H9 (cell line): Measurements from ENCODE around the gene GCNT2. TPM values are rescaled to one million over a fixed set of nuclear protein-coding genes. Genes with fewer than 3 reads are reported as not detected.

Experiments
- DNase-seq: peaks from one replicate; pipeline ENCODE4 v3.0.0-alpha.2; 2017
- H2AFZ ChIP-seq: one replicate; pipeline ENCODE4 v1.6.1; 2013; ENCODE audit warnings: mild to moderate bottlenecking, low read length, control low read depth, moderate library complexity
- H2AK5ac ChIP-seq: 2 replicates; pipeline ENCODE4 v1.6.1; 2013; ENCODE audit warnings: low read length, control low read depth, mixed read lengths; ENCODE audit not compliant: insufficient read length
- H2BK120ac ChIP-seq: one replicate; pipeline ENCODE4 v1.6.1; 2013; ENCODE audit warnings: low read depth, mild to moderate bottlenecking, low read length, control low read depth, inconsistent platforms; ENCODE audit not compliant: poor library complexity, severe bottlenecking
- H2BK12ac ChIP-seq: 2 replicates; pipeline ENCODE4 v1.6.1; 2013; ENCODE audit warnings: low read length, control low read depth, mixed read lengths, low read depth; ENCODE audit not compliant: insufficient read length
- H2BK15ac ChIP-seq: 2 replicates; pipeline ENCODE4 v1.6.1; 2013; ENCODE audit warnings: low read depth, low read length, control low read depth
- H2BK20ac ChIP-seq: one replicate; pipeline ENCODE4 v1.6.1; 2013; ENCODE audit warnings: low read depth, mild to moderate bottlenecking, low read length, control low read depth, inconsistent platforms; ENCODE audit not compliant: poor library complexity, severe bottlenecking
- H2BK5ac ChIP-seq: 2 replicates; pipeline ENCODE4 v1.6.1; 2013; ENCODE audit warnings: low read length, control low read depth, mixed read lengths; ENCODE audit not compliant: insufficient read length
- H3K14ac ChIP-seq: 2 replicates; pipeline ENCODE4 v1.6.1; 2013; ENCODE audit warnings: low read length, control low read depth; ENCODE audit not compliant: insufficient read depth
- H3K18ac ChIP-seq: 2 replicates; pipeline ENCODE4 v1.6.1; 2013; ENCODE audit warnings: low read depth, mild to moderate bottlenecking, mixed read lengths, low read length, control low read depth; ENCODE audit not compliant: insufficient read length
- H3K23ac ChIP-seq: 2 replicates; pipeline ENCODE4 v1.6.1; 2013; ENCODE audit warnings: low read length, control low read depth, mixed read lengths, low read depth; ENCODE audit not compliant: insufficient read length
- H3K23me2 ChIP-seq: 2 replicates; pipeline ENCODE4 v1.6.1; 2013; ENCODE audit warnings: low read depth, mild to moderate bottlenecking, mixed read lengths, low read length, control low read depth; ENCODE audit not compliant: insufficient read length, poor library complexity, severe bottlenecking
- H3K27ac ChIP-seq: 2 replicates; pipeline ENCODE4 v1.5.1; 2013; ENCODE audit warnings: low read length, control low read depth, mixed read lengths, low read depth; ENCODE audit not compliant: insufficient read length
- H3K27me3 ChIP-seq: 2 replicates; pipeline ENCODE4 v1.6.1; 2013; ENCODE audit warnings: low read length, control low read depth, inconsistent platforms; ENCODE audit not compliant: insufficient read depth
- H3K4ac ChIP-seq: 2 replicates; pipeline ENCODE4 v1.6.1; 2013; ENCODE audit warnings: low read depth, mild to moderate bottlenecking, control low read depth, inconsistent platforms, low read length, moderate library complexity
- H3K4me1 ChIP-seq: 2 replicates; pipeline ENCODE4 v1.6.1; 2013; ENCODE audit warnings: low read length, control low read depth, inconsistent platforms; ENCODE audit not compliant: insufficient read depth
- H3K4me2 ChIP-seq: 2 replicates; pipeline ENCODE4 v1.6.1; 2013; ENCODE audit warnings: low read length, control low read depth, mixed read lengths; ENCODE audit not compliant: insufficient read length, insufficient read depth
- H3K56ac ChIP-seq: 2 replicates; pipeline ENCODE4 v1.6.1; 2013; ENCODE audit warnings: low read depth, mild to moderate bottlenecking, mixed read lengths, low read length, control low read depth; ENCODE audit not compliant: insufficient read length
- H3K79me1 ChIP-seq: 2 replicates; pipeline ENCODE4 v1.6.1; 2013; ENCODE audit warnings: low read depth, mild to moderate bottlenecking, moderate library complexity, low read length, control low read depth, inconsistent platforms; ENCODE audit not compliant: insufficient read depth, poor library complexity, severe bottlenecking
- H3K79me2 ChIP-seq: 2 replicates; pipeline ENCODE4 v1.6.1; 2013; ENCODE audit warnings: low read length, control low read depth, inconsistent platforms; ENCODE audit not compliant: insufficient read depth
- H3K9ac ChIP-seq: 2 replicates; pipeline ENCODE4 v1.6.1; 2013; ENCODE audit warnings: low read length, control low read depth, mixed read lengths; ENCODE audit not compliant: insufficient read length; ENCODE audit errors: extremely low read depth
- H3K9me3 ChIP-seq: one replicate; pipeline ENCODE4 v1.6.1; 2013; ENCODE audit warnings: low read depth, low read length, inconsistent platforms; ENCODE audit not compliant: control insufficient read depth
- H3T11ph ChIP-seq: one replicate; pipeline ENCODE4 v1.6.1; 2013; ENCODE audit warnings: mild to moderate bottlenecking, low read length, control low read depth, inconsistent platforms
- H4K20me1 ChIP-seq: one replicate; pipeline ENCODE4 v1.6.1; 2013; ENCODE audit not compliant: control insufficient read depth, insufficient read length, insufficient read depth
- H4K5ac ChIP-seq: 2 replicates; pipeline ENCODE4 v1.6.1; 2013; ENCODE audit warnings: low read depth, mild to moderate bottlenecking, mixed read lengths, low read length, control low read depth; ENCODE audit not compliant: insufficient read length
- H4K8ac ChIP-seq: replicated peaks from 2 replicates; pipeline ENCODE4 v1.6.1; 2013; ENCODE audit warnings: low read length, control low read depth, mixed read lengths, low read depth; ENCODE audit not compliant: insufficient read length
- H4K91ac ChIP-seq: 2 replicates; pipeline ENCODE4 v1.6.1; 2013; ENCODE audit warnings: low read depth, mild to moderate bottlenecking, moderate library complexity, mixed read lengths, low read length, control low read depth; ENCODE audit not compliant: insufficient read length
- H3K27ac Mint-ChIP-seq, 3 experiments: 2 replicates in 2 of 3; 3 replicates in 1 of 3; pipeline ENCODE4 v1.8.0; 2020 to 2021; ENCODE audit warnings: mixed read lengths in 3 of 3, mild to moderate bottlenecking in 1 of 3, moderate library complexity in 1 of 3
- H3K27me3 Mint-ChIP-seq: 2 replicates; pipeline ENCODE4 v1.8.0; 2021; ENCODE audit warnings: low read depth, mild to moderate bottlenecking, moderate library complexity, mixed read lengths
- H3K36me3 Mint-ChIP-seq, 3 experiments: 2 replicates in 2 of 3; 3 replicates in 1 of 3; pipeline ENCODE4 v1.8.0; 2020 to 2021; ENCODE audit warnings: low read depth in 3 of 3, mixed read lengths in 3 of 3; ENCODE audit not compliant: insufficient read depth in 1 of 3
- H3K4me1 Mint-ChIP-seq, 2 experiments: 2 replicates each; pipeline ENCODE4 v1.8.0; 2020; ENCODE audit warnings: mixed read lengths in 2 of 2
- H3K4me3 Mint-ChIP-seq, 2 experiments: 2 replicates in 1 of 2; 3 replicates in 1 of 2; pipeline ENCODE4 v1.8.0; 2020 to 2021; ENCODE audit warnings: mild to moderate bottlenecking in 2 of 2, mixed read lengths in 2 of 2, moderate library complexity in 1 of 2
- H3K9me3 Mint-ChIP-seq, 2 experiments: 2 replicates in 1 of 2; 3 replicates in 1 of 2; pipeline ENCODE4 v1.8.0; 2020; ENCODE audit warnings: mild to moderate bottlenecking in 2 of 2, mixed read lengths in 2 of 2, moderate library complexity in 1 of 2
- WGBS: extraction: QIAGEN DNeasy Blood & Tissue Kit; methylation state at CpG from one replicate; pipeline ENCODE4 v1.1.7; 2013; ENCODE audit warnings: missing lambda C conversion rate, low lambda C conversion rate, mixed read lengths; ENCODE audit not compliant: insufficient read length; ENCODE audit errors: extremely low coverage; 5-methylcytosine and 5-hydroxymethylcytosine counted together
- total RNA-seq: library from RNA; stranded (reverse); gene quantifications from 2 replicates; pipeline ENCODE4 v1.2.1, GENCODE V29; 2021
- TF ChIP-seq, protein P1 (sequence below): fragments of 200-600 bp; sonication (generic); conservative IDR thresholded peaks from 3 replicates; pipeline ENCODE4 v1.8.0; 2021; ENCODE audit warnings: antibody characterized with exemption, mild to moderate bottlenecking

The GCNT2 gene
- total RNA-seq, 1 experiment from 2014 or later = 41.7 TPM

DNA sequence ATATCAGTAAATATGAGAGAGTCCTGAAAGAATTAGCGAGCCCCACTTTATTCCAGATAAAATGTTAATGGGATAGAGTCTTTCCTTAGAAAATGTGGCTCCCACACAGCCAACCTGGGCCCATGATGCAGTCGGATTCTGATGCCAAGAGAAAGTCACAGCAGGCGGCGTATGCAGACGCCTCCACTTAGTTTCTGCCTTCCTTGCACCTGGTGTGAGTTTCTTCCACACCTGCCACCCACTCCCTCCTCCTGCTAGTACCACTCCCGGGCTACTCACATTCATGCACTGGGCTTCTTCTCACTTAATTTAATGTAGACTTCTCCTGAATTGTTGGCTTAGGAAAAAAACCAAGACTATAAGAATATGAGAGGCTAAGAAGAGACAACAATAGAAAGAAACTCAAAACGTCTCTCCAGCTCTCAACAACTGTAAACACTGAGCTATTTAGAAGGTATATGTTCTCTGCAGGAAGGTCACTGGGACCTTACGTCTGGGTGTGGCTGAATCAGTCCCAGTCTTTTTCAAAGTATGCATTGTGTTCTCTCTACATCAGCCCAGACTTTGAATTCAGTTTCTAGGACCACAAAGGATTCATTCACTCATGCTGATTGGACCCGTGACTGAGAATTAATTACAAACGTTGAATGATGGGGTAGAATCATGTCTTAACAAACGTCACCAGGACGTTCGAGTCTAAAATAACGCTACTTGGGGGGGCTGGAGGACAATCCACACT, 70.4 kb downstream of the GCNT2 start:
- Histone ChIP-seq H2AFZ (no peak overlapping the region), H3K27ac (peak overlapping the region; percentile 27), H3K79me2 (peaks cover 42% of the 10 kb centered on the region; the same call in 1 of the 2 replicates), H2BK5ac (no peak overlapping the region), H3K79me1 (no peaks in the 10 kb centered on the region), H3K56ac (no peak overlapping the region), H2AK5ac (no peak overlapping the region), H3K18ac (no peak overlapping the region), H3K23ac (no peak overlapping the region), H4K8ac (no peak overlapping the region), H3K27me3 (no peaks in the 10 kb centered on the region), H3K4ac (no peak overlapping the region), H4K5ac (no peak overlapping the region), H4K20me1 (peaks cover 2% of the 10 kb centered on the region), H2BK12ac (no peak overlapping the region), H2BK120ac (no peak overlapping the region), H3T11ph (no peak overlapping the region), H3K4me2 (peak overlapping the region; percentile 20), H2BK15ac (no peak overlapping the region), H3K14ac (no peak overlapping the region), H2BK20ac (no peak overlapping the region), H4K91ac (no peak overlapping the region), H3K23me2 (peaks cover 7% of the 10 kb centered on the region), H3K9me3 (no peaks in the 10 kb centered on the region), H3K4me1 (peaks cover 23% of the 10 kb centered on the region; the same call in 1 of the 2 replicates), H3K9ac (no peak overlapping the region)
- Mint-ChIP-seq H3K4me1 (peaks cover 51 to 56% of the 10 kb centered on the region in 2 experiments), H3K36me3 (peaks cover 3 to 8% (median 6%) of the 10 kb centered on the region in 3 experiments; a peak in 6 of 7 replicates), H3K27me3 (no peaks in the 10 kb centered on the region), H3K4me3 (no peak overlapping the region), H3K9me3 (no peaks in the 10 kb centered on the region; a peak in 1 of 5 replicates), H3K27ac (peak overlapping the region; percentile 74 to 95 (median 89); a peak in 6 of 7 replicates)
- TF ChIP-seq, protein P1, sequence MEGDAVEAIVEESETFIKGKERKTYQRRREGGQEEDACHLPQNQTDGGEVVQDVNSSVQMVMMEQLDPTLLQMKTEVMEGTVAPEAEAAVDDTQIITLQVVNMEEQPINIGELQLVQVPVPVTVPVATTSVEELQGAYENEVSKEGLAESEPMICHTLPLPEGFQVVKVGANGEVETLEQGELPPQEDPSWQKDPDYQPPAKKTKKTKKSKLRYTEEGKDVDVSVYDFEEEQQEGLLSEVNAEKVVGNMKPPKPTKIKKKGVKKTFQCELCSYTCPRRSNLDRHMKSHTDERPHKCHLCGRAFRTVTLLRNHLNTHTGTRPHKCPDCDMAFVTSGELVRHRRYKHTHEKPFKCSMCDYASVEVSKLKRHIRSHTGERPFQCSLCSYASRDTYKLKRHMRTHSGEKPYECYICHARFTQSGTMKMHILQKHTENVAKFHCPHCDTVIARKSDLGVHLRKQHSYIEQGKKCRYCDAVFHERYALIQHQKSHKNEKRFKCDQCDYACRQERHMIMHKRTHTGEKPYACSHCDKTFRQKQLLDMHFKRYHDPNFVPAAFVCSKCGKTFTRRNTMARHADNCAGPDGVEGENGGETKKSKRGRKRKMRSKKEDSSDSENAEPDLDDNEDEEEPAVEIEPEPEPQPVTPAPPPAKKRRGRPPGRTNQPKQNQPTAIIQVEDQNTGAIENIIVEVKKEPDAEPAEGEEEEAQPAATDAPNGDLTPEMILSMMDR = no peak
- DNase-seq = no peak
- WGBS = no CpG with 5 or more reads among the region's 14 CpGs
